ENCODE measurements around the gene SPG7.

Gene SPG7

DNA sequence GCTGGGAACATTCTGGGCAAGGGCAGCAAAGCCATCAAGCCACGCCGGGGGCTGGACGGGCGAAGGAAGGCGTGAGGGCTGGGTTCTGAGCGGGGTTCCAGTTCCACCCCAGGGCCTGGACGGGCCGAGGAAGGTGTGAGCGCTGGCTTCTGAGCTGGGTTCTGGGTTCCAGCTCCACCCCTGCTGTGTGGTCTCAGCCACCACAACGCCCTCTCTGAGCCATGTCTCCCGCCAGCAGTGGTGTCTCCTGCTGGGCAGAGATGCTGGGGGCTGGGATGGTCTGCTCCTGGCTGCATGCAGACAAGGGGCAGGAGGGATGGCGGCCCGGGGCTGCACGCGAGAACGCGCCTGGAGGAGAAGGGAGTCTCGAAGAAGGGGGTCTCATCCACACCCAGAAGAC lies 63.4 kb downstream of the SPG7 start:
- Histone ChIP-seq H3K79me2 (ENCODE audit: low read length) (no peaks in the 10 kb centered on the region), H3K4me2 (ENCODE audit: low read depth, low read length) (no peak overlapping the region), H3K36me3 (replicated peaks; ENCODE audit: insufficient read depth, low read length) (no peaks in the 10 kb centered on the region), H3K9me2 (replicated peaks; ENCODE audit: insufficient read depth, low read length) (no peaks in the 10 kb centered on the region), H4K20me1 (ENCODE audit: insufficient read depth, low read length) (no peaks in the 10 kb centered on the region), H3K4me3 (ENCODE audit: low read length) (no peak overlapping the region), H3K27me3 (replicated peaks; ENCODE audit: insufficient read depth, low read length) (0 out of 2 replicates have a peak, but pooled peaks cover 7% of the 10 kb centered on the region), H3K27ac (ENCODE audit: low read length) (no peak overlapping the region), H3K9ac (ENCODE audit: low read length) (no peak overlapping the region), H3K9me3 (replicated peaks; ENCODE audit: insufficient read depth, low read length) (no peaks in the 10 kb centered on the region), H3F3A (ENCODE audit: insufficient read depth, low read length) (no peaks in the 10 kb centered on the region), H2AFZ (ENCODE audit: low read length) (no peak overlapping the region), H3K4me1 (ENCODE audit: low read length) (no peaks in the 10 kb centered on the region)
- no peak for DNase-seq
- TF ChIP-seq EZH2 (optimal IDR thresholded peaks at IDR 0.05; ENCODE audit: low read depth, low read length), result no peak
- no peak for TF ChIP-seq CTCF (IDR thresholded peaks at IDR 0.05; ENCODE audit: low read length)
- no peak for TF ChIP-seq EZH2phosphoT487 (IDR thresholded peaks at IDR 0.05; ENCODE audit: low read length)

GRCh38 chr16:89572073-89572484 lies 63.9 kb downstream of the SPG7 start:
- Histone ChIP-seq H3K27me3 (replicated peaks; ENCODE audit: insufficient read depth, low read length) (0 out of 2 replicates have a peak, but pooled peaks cover 7% of the 10 kb centered on the region), H3K9me2 (replicated peaks; ENCODE audit: insufficient read depth, low read length) (no peaks in the 10 kb centered on the region), H3F3A (ENCODE audit: insufficient read depth, low read length) (no peaks in the 10 kb centered on the region), H3K36me3 (replicated peaks; ENCODE audit: insufficient read depth, low read length) (no peaks in the 10 kb centered on the region), H3K4me2 (ENCODE audit: low read depth, low read length) (no peak overlapping the region), H3K4me1 (ENCODE audit: low read length) (no peaks in the 10 kb centered on the region), H3K79me2 (ENCODE audit: low read length) (no peaks in the 10 kb centered on the region), H3K4me3 (ENCODE audit: low read length) (no peak overlapping the region), H2AFZ (ENCODE audit: low read length) (no peak overlapping the region), H3K9me3 (replicated peaks; ENCODE audit: insufficient read depth, low read length) (no peaks in the 10 kb centered on the region), H3K9ac (ENCODE audit: low read length) (no peak overlapping the region), H3K27ac (ENCODE audit: low read length) (no peak overlapping the region), H4K20me1 (ENCODE audit: insufficient read depth, low read length) (no peaks in the 10 kb centered on the region)
- DNase-seq, result no peak
- no peak for TF ChIP-seq EZH2 (optimal IDR thresholded peaks at IDR 0.05; ENCODE audit: low read depth, low read length)
- no peak for TF ChIP-seq EZH2phosphoT487 (IDR thresholded peaks at IDR 0.05; ENCODE audit: low read length)

GRCh38 chr16:89572485-89573205 lies 64.4 kb downstream of the SPG7 start:
- Histone ChIP-seq H3K4me1 (ENCODE audit: low read length) (no peaks in the 10 kb centered on the region), H3K36me3 (replicated peaks; ENCODE audit: insufficient read depth, low read length) (no peaks in the 10 kb centered on the region), H4K20me1 (ENCODE audit: insufficient read depth, low read length) (no peaks in the 10 kb centered on the region), H3K27me3 (replicated peaks; ENCODE audit: insufficient read depth, low read length) (0 out of 2 replicates have a peak, but pooled peaks cover 7% of the 10 kb centered on the region), H3F3A (ENCODE audit: insufficient read depth, low read length) (no peaks in the 10 kb centered on the region), H3K4me2 (ENCODE audit: low read depth, low read length) (no peak overlapping the region), H3K9me2 (replicated peaks; ENCODE audit: insufficient read depth, low read length) (no peaks in the 10 kb centered on the region), H3K79me2 (ENCODE audit: low read length) (no peaks in the 10 kb centered on the region), H3K4me3 (ENCODE audit: low read length) (no peak overlapping the region), H2AFZ (ENCODE audit: low read length) (no peak overlapping the region), H3K9ac (ENCODE audit: low read length) (no peak overlapping the region), H3K27ac (ENCODE audit: low read length) (no peak overlapping the region), H3K9me3 (replicated peaks; ENCODE audit: insufficient read depth, low read length) (no peaks in the 10 kb centered on the region)
- DNase-seq, result no peak
- no peak for TF ChIP-seq CTCF (IDR thresholded peaks at IDR 0.05; ENCODE audit: low read length)

Data from MM.1S (cell line).